ENCODE data around the gene GALNT16. TPM values are rescaled to one million over a fixed set of nuclear protein-coding genes. Genes with fewer than 3 reads are reported as not detected.

The GALNT16 gene
- total and polyA plus RNA-seq, 2 of the 8 experiments (the other 6 are each of a cell fraction or from before 2014, with no cell fraction given), result 5.4 to 6.3 TPM

- Histone ChIP-seq H3K27me3 (replicated peaks in 1 of 4; ENCODE audit: control insufficient read depth in 3 of 4, extremely low read depth in 1 of 4, insufficient read depth in 3 of 4, low read length in 3 of 4) (no peaks in the 10 kb centered on the region), H3K4me3 (ENCODE audit: extremely low read depth in 1 of 4, insufficient read depth in 2 of 4, low read depth in 3 of 4, low read length in 4 of 4) (no peak overlapping the region), H4K91ac (replicated peaks; ENCODE audit: insufficient read length, low read length) (no peak overlapping the region), H2AK5ac (ENCODE audit: low read depth, low read length) (no peak overlapping the region), H2AFZ (ENCODE audit: low read length) (no peak overlapping the region), H2BK12ac (ENCODE audit: low read depth, low read length) (no peak overlapping the region), H2BK5ac (ENCODE audit: low read depth, low read length) (no peak overlapping the region), H3K4me1 (replicated peaks in 1 of 4; ENCODE audit: control insufficient read depth in 3 of 4, insufficient read depth in 4 of 4, low read length in 3 of 4) (peaks cover 0 to 5% (median 2%) of the 10 kb centered on the region in 4 experiments; a peak in 4 of 7 replicates), H4K20me1 (replicated peaks in 1 of 2; ENCODE audit: control insufficient read depth in 1 of 2, insufficient read depth in 2 of 2, low read length in 2 of 2) (peaks cover 0 to 1% of the 10 kb centered on the region in 2 experiments), H3K4ac (replicated peaks; ENCODE audit: insufficient read length, low read depth, low read length) (no peak overlapping the region), H3K23me2 (ENCODE audit: low read depth, low read length) (no peaks in the 10 kb centered on the region), H2BK15ac (ENCODE audit: low read length) (no peak overlapping the region), H2BK20ac (ENCODE audit: low read length) (no peak overlapping the region), H3K36me3 (ENCODE audit: control insufficient read depth in 2 of 4, insufficient read depth in 4 of 4, low read length in 3 of 4) (no peaks in the 10 kb centered on the region), H3K14ac (ENCODE audit: insufficient read length) (no peak overlapping the region), H2BK120ac (replicated peaks; ENCODE audit: low read depth, low read length) (no peak overlapping the region), H4K5ac (ENCODE audit: insufficient read length, low read depth, low read length) (no peak overlapping the region), H3K9me3 (ENCODE audit: insufficient read depth in 2 of 2, low read depth in 1 of 2, low read length in 1 of 2) (no peaks in the 10 kb centered on the region), H3K79me1 (ENCODE audit: low read depth, low read length) (no peaks in the 10 kb centered on the region; the same call in 1 of the 2 replicates), H3K79me2 (ENCODE audit: control insufficient read depth in 1 of 2, insufficient read depth in 2 of 2, low read length in 2 of 2) (no peaks in the 10 kb centered on the region), H3K18ac (ENCODE audit: extremely low read depth, low read length) (no peak overlapping the region), H3K4me2 (ENCODE audit: insufficient read depth in 1 of 2, low read depth in 2 of 2, low read length in 2 of 2) (no peak overlapping the region), H3K23ac (ENCODE audit: insufficient read length) (no peak overlapping the region), H3K9ac (replicated peaks in 1 of 4; ENCODE audit: extremely low read depth in 1 of 4, low read depth in 3 of 4, low read length in 3 of 4) (no peak overlapping the region), H4K8ac (ENCODE audit: extremely low read depth, insufficient read depth, low read length) (no peak overlapping the region), H3K56ac (replicated peaks; ENCODE audit: insufficient read length, low read depth, low read length) (no peak overlapping the region), H3K27ac (ENCODE audit: low read depth, low read length) (no peak overlapping the region)
- ChIA-PET CTCF (ENCODE audit: partially characterized antibody) (interaction anchor here (1.3 to 9.8 kb wide), 4 partner anchors 7 to 112 kb away, joined by 3 to 78 read pairs (median 39); no protein-coding TSS in a partner anchor), POLR2A (ENCODE audit: partially characterized antibody) (interaction anchor here (1.2 kb wide), 1 partner anchor 32 kb away, joined by 3 read pairs; no protein-coding TSS in a partner anchor)
- 89% methylated on average over 6 of the region's 6 CpGs; no CpG with 5 or more reads in 1 of the 2 experiments for WGBS, 2 experiments (ENCODE audit: extremely low coverage in 1 of 2, insufficient coverage in 1 of 2, insufficient read length in 1 of 2, insufficient replicate concordance in 2 of 2, low coverage in 1 of 2, low lambda C conversion rate in 2 of 2, missing lambda C conversion rate in 1 of 2)
- DNase-seq (ENCODE audit: low read depth in 1 of 2, low spot score in 2 of 2) (no peak), FAIRE-seq (no peak)
- TF ChIP-seq POU5F1 (IDR thresholded peaks at IDR 0.05; ENCODE audit: low read depth, low read length), result no peak
- TF ChIP-seq ATF3 (IDR thresholded peaks at IDR 0.05; ENCODE audit: insufficient read depth, low read depth, low read length), result no peak
- TF ChIP-seq GABPA (IDR thresholded peaks at IDR 0.05; ENCODE audit: borderline replicate concordance, insufficient read depth, low read length), result no peak
- TF ChIP-seq ATF2 (IDR thresholded peaks at IDR 0.05; ENCODE audit: low read length), result no peak
- no peak for TF ChIP-seq TEAD4 (IDR thresholded peaks at IDR 0.05; ENCODE audit: low read depth, low read length)
- TF ChIP-seq BACH1 (IDR thresholded peaks at IDR 0.05; ENCODE audit: low read length), result no peak
- TF ChIP-seq JUN (IDR thresholded peaks at IDR 0.05; ENCODE audit: low read depth, low read length), result no peak
- TF ChIP-seq CHD1 (IDR thresholded peaks at IDR 0.05; ENCODE audit: low read depth, low read length), result no peak
- TF ChIP-seq HDAC2 (IDR thresholded peaks at IDR 0.05; ENCODE audit: borderline replicate concordance in 1 of 2, low read depth in 2 of 2, low read length in 2 of 2), result no peak
- TF ChIP-seq POLR2A (IDR thresholded peaks at IDR 0.05; ENCODE audit: control extremely low read depth in 1 of 2, low read depth in 2 of 2, low read length in 2 of 2), result no peak
- TF ChIP-seq ASH2L (IDR thresholded peaks at IDR 0.05; ENCODE audit: low read length), result no peak
- no peak for TF ChIP-seq MAFK (IDR thresholded peaks at IDR 0.05; ENCODE audit: low read depth, low read length)
Measured at GRCh38 chr14:69355154-69355597, 95.2 kb downstream of the GALNT16 start.

Data from H1 (cell line).